MM.1S (cell line): ENCODE results near the gene MTA3.

Experiments used
- DNase-seq: peaks from one replicate; pipeline ENCODE4 v3.0.0-alpha.2; 2015
- H2AFZ ChIP-seq: fragments of 300-600 bp; sonication (generic); 2 replicates; pipeline ENCODE4 v1.6.0; 2016; ENCODE audit warnings: antibody characterized with exemption, low read length
- H3F3A ChIP-seq: fragments of 300-600 bp; sonication (generic); 2 replicates; pipeline ENCODE4 v1.6.1; 2016; ENCODE audit warnings: mild to moderate bottlenecking, antibody characterized with exemption, low read length, moderate library complexity, mixed read lengths; ENCODE audit not compliant: insufficient read depth
- H3K27ac ChIP-seq: fragments of 300-600 bp; sonication (generic); 2 replicates; pipeline ENCODE4 v1.5.1; 2016; ENCODE audit warnings: mild to moderate bottlenecking, low read length
- H3K27me3 ChIP-seq: fragments of 300-600 bp; sonication (generic); replicated peaks from 2 replicates; pipeline ENCODE4 v1.6.0; 2016; ENCODE audit warnings: low read length; ENCODE audit not compliant: insufficient read depth
- H3K36me3 ChIP-seq: fragments of 300-600 bp; sonication (generic); replicated peaks from 2 replicates; pipeline ENCODE4 v1.6.1; 2016; ENCODE audit warnings: mild to moderate bottlenecking, low read length, mixed read lengths; ENCODE audit not compliant: insufficient read depth
- H3K4me1 ChIP-seq: fragments of 300-600 bp; sonication (generic); 2 replicates; pipeline ENCODE4 v1.6.1; 2016; ENCODE audit warnings: low read length, mixed read lengths
- H3K4me2 ChIP-seq: fragments of 300-600 bp; sonication (generic); 2 replicates; pipeline ENCODE4 v1.6.0; 2016; ENCODE audit warnings: low read depth, low read length
- H3K4me3 ChIP-seq: fragments of 300-600 bp; sonication (generic); 2 replicates; pipeline ENCODE4 v1.5.1; 2016; ENCODE audit warnings: low read length, mixed read lengths
- H3K79me2 ChIP-seq: fragments of 300-600 bp; sonication (generic); 2 replicates; pipeline ENCODE4 v1.6.1; 2016; ENCODE audit warnings: mixed run types, low read length, mixed read lengths
- H3K9ac ChIP-seq: fragments of 300-600 bp; sonication (generic); 2 replicates; pipeline ENCODE4 v1.6.1; 2016; ENCODE audit warnings: low read length, mixed read lengths
- H3K9me2 ChIP-seq: fragments of 300-600 bp; sonication (generic); replicated peaks from 2 replicates; pipeline ENCODE4 v1.6.1; 2016; ENCODE audit warnings: mild to moderate bottlenecking, low read length, mixed read lengths; ENCODE audit not compliant: insufficient read depth
- H3K9me3 ChIP-seq: fragments of 300-600 bp; sonication (generic); replicated peaks from 2 replicates; pipeline ENCODE4 v1.6.1; 2016; ENCODE audit warnings: mild to moderate bottlenecking, low read length, mixed read lengths; ENCODE audit not compliant: insufficient read depth
- H4K20me1 ChIP-seq: fragments of 300-600 bp; sonication (generic); 2 replicates; pipeline ENCODE4 v1.6.1; 2016; ENCODE audit warnings: mild to moderate bottlenecking, low read length, moderate library complexity, mixed read lengths; ENCODE audit not compliant: insufficient read depth
- EZH2 ChIP-seq: fragments of 300-600 bp; sonication (generic); optimal IDR thresholded peaks from 2 replicates; pipeline ENCODE3; 2017; ENCODE audit warnings: low read depth, mild to moderate bottlenecking, antibody characterized with exemption, low read length, mixed read lengths
- EZH2phosphoT487 ChIP-seq: fragments of 300-600 bp; sonication (generic); IDR thresholded peaks from 2 replicates; pipeline ENCODE4 v1.6.1; 2018; ENCODE audit warnings: antibody characterized with exemption, low read length
- TF ChIP-seq, protein P1 (sequence below): fragments of 300-600 bp; sonication (generic); IDR thresholded peaks from 2 replicates; pipeline ENCODE4 v1.5.1; 2016; ENCODE audit warnings: antibody characterized with exemption, low read length, mixed read lengths

Gene MTA3

DNA sequence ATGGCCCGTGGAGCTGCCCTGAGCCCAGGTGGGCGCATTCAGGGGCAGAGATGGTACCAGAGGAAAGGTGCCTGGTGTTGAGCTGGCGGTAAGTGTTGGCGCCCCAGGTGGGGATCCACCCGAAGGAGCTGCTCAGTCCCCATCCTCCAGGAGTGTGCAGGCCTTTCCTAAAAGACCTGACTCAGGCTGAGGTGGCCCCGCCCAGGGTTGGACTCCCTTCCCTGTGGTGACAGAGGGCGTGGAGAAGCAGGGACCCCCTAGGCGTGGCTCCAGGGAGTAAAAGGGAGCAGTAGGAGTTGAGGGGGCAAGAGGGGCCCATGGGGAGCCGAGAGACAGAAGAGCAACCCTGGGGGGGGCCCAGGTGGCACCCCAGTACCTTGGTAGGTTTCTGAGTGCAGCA lies 193.1 kb downstream of the MTA3 start:
- no peaks in the 10 kb centered on the region for H4K20me1 ChIP-seq
- H3K4me3 ChIP-seq, result no peak overlapping the region
- DNase-seq, result no peak
- no peak overlapping the region for H2AFZ ChIP-seq
- H3K9me3 ChIP-seq, result no peaks in the 10 kb centered on the region
- no peak overlapping the region for H3K4me2 ChIP-seq
- TF ChIP-seq, protein P1, sequence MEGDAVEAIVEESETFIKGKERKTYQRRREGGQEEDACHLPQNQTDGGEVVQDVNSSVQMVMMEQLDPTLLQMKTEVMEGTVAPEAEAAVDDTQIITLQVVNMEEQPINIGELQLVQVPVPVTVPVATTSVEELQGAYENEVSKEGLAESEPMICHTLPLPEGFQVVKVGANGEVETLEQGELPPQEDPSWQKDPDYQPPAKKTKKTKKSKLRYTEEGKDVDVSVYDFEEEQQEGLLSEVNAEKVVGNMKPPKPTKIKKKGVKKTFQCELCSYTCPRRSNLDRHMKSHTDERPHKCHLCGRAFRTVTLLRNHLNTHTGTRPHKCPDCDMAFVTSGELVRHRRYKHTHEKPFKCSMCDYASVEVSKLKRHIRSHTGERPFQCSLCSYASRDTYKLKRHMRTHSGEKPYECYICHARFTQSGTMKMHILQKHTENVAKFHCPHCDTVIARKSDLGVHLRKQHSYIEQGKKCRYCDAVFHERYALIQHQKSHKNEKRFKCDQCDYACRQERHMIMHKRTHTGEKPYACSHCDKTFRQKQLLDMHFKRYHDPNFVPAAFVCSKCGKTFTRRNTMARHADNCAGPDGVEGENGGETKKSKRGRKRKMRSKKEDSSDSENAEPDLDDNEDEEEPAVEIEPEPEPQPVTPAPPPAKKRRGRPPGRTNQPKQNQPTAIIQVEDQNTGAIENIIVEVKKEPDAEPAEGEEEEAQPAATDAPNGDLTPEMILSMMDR, result no peak
- TF ChIP-seq EZH2, result no peak
- H3K79me2 ChIP-seq, result no peaks in the 10 kb centered on the region
- no peak overlapping the region for H3K27ac ChIP-seq
- no peaks in the 10 kb centered on the region for H3K4me1 ChIP-seq
- H3K9ac ChIP-seq, result no peak overlapping the region
- H3F3A ChIP-seq, result no peaks in the 10 kb centered on the region
- H3K36me3 ChIP-seq, result no peaks in the 10 kb centered on the region
- H3K9me2 ChIP-seq, result no peaks in the 10 kb centered on the region
- no peaks in the 10 kb centered on the region for H3K27me3 ChIP-seq

DNA sequence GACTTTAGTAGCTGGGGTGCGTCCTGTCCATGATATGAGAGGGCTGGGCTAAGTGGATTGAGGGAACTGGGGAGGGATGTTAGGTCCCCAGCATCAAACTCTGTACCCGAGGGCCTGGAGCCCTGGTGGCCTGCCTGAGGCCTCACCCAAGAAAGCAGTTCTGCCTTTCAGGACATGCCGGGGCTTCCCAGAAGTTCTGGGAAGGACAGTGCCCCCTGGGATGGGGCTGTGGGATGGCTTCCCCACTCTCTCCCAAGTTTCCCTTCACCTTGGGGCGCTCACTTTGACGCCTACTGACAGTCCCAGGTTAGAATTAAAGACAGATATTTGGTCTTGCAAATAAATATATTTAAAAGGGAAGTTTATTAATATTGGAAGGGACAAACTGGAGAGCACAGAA lies 193.7 kb downstream of the MTA3 start:
- Histone ChIP-seq H3K9ac (no peak overlapping the region), H3K27me3 (no peaks in the 10 kb centered on the region), H3K4me1 (no peaks in the 10 kb centered on the region), H2AFZ (no peak overlapping the region), H3K9me2 (no peaks in the 10 kb centered on the region), H3K79me2 (no peaks in the 10 kb centered on the region), H3K36me3 (no peaks in the 10 kb centered on the region), H3K27ac (no peak overlapping the region), H3F3A (no peaks in the 10 kb centered on the region), H3K9me3 (no peaks in the 10 kb centered on the region), H4K20me1 (no peaks in the 10 kb centered on the region), H3K4me2 (no peak overlapping the region), H3K4me3 (no peak overlapping the region)
- no peak for TF ChIP-seq EZH2
- TF ChIP-seq, protein P1, result no peak
- no peak for DNase-seq

DNA sequence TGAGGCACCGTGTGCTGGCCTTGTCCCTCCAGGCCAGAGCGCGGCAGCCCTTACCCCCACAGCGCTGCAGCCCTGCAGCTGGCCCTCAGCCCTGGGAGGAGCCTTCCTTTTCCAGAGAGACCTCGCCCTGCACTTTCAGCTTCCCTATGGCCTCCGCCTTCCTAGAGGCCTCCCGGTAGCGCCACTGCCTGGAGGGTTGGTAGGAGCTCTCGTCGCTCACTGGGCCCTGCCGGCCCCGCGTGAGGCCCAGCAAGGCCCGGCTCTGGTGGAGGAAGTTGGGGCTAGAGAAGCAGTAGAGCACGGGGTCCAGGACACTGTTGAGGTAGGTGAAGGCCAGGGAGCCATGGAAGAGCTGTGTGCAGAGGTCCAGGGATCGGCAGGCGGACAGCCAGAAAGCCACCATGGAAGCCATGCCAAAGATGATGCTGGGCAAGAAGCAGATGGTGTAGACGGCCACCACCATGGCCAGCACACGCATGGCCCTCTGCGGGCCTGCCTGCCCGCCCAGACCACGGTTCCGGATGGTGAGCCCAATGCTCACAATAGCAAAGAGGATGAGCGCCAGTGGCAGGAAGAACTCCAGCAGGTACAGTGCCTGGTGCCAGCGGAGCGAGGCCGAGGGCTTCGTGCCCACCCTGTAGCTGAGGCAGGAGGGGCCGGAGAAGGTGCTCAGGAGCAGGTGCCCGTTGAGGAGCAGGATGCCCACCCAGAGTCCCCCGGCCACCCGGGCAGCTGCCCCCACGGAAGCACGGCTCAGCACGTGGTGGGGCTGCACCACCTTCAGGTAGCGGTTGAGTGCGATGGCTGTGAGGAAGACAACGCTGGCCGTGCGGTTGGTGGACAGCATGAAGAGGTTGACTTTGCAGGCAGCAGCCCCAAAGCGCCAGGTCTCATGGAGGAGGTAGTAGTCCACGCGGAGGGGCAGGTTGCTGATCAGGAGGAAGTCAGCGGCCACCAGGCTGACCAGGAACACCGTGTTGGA lies 194.7 kb downstream of the MTA3 start:
- H3K4me2 ChIP-seq, result no peak overlapping the region
- H2AFZ ChIP-seq, result no peak overlapping the region
- no peak for DNase-seq
- H3K9ac ChIP-seq, result no peak overlapping the region
- no peaks in the 10 kb centered on the region for H3K27me3 ChIP-seq
- no peaks in the 10 kb centered on the region for H3K4me1 ChIP-seq
- no peaks in the 10 kb centered on the region for H3K36me3 ChIP-seq
- H4K20me1 ChIP-seq, result no peaks in the 10 kb centered on the region
- H3K27ac ChIP-seq, result no peak overlapping the region
- no peaks in the 10 kb centered on the region for H3K9me2 ChIP-seq
- H3K9me3 ChIP-seq, result no peaks in the 10 kb centered on the region
- H3K79me2 ChIP-seq, result no peaks in the 10 kb centered on the region
- no peak for TF ChIP-seq EZH2phosphoT487
- no peak for TF ChIP-seq EZH2
- TF ChIP-seq, protein P1, result no peak
- H3K4me3 ChIP-seq, result no peak overlapping the region
- no peaks in the 10 kb centered on the region for H3F3A ChIP-seq
